GM21717 (cell line): ENCODE data around the gene LY6G6C.

ENCODE experiments used
- ATAC-seq: cut with Tn5 transposase; IDR thresholded peaks from one replicate; pipeline ENCODE4 v1.9.1; 2021; ENCODE audit warnings: mild to moderate bottlenecking, moderate library complexity; ENCODE audit not compliant: unreplicated experiment

Gene LY6G6C, protein sequence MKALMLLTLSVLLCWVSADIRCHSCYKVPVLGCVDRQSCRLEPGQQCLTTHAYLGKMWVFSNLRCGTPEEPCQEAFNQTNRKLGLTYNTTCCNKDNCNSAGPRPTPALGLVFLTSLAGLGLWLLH

DNA sequence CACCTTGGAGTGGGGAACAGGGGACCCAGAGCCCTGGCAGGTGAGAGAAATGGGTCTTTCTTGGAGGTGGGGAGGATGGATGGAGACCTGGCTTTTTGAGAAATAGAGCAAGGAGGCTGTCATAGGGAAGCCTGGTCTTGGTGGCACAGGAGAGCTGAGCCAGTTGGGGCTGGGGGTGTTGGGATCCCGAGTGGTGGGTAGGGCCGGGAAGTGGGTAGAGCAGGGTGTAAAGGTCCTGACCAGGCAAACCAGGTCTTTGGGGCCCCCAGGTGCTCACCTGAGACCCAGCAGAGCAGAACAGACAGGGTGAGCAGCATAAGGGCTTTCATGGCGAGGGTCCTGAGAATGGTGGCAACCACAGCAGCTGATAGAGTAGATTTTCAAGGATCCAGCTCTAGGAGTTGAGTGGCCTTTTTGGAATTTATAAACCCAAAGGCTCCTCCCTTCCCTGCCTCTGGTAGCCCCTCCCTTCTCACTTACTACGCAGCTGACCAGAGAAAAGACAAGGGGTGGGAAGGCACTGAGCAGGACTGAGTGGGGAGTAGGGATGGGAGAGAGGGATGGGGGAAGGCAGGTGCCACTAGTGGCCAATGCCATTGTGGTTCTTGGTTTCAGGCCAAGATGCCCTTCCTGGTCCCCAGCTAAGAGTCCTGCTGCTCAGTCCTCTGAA is at the start of gene LY6G6C:
Gene LY6G6C (minus strand): TSS at position 396 of the 670 bp plus-strand sequence. CDS start 67 bp downstream, at position 329.
- no peak for ATAC-seq

DNA sequence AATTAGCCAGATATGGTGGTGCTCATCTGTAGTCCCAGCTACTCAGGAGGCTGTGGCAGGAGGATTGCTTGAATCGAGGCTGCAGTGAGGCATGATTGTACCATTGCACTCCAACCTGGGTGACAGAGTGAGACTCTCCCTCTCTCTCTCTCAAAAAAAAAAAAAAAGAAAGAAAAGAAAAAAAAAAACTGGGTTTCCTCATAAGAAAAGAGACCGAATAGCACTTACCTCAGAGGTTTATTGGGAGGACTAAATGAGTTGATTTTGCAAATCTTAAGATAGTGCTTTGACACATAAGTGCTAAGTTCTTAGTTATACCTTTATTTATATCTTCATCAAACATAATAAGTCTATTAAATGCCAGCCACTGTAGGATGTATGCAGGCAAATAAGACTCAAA is 49.3 kb upstream of the LY6G6C start:
- ATAC-seq = no peak

DNA sequence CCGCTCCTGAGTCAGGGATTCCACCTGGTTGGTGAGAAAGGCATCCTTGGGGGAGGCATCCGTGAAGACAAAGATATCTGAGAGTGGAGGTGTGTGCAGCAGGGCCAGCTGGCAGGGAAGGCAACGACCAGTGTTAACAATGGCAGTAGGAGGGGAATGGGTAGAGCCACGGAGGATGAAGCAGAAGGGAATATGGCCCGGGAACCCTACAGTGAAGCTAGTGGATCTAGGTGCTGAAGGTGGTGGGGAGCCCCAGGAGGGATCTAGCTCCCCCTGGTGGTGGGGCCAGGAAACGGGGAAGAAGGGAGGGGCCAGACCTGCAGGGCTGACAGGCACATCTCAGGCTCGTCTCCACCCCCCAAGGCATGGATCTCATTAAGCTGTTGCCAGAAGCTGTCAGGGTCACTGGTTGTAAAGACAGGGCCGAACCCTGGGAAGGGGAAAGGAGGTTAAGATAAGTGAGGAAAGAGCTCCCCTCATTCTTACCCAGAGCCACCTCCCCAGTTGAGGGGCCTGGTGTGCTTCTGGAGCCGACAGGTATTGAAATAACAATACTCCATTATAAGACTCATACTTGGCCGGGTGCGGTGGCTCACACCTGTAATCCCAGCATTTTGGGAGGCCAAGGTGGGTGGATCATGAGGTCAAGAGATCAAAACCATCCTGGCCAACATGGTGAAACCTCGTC is 48.3 kb upstream of the LY6G6C start:
- ATAC-seq = no peak

DNA sequence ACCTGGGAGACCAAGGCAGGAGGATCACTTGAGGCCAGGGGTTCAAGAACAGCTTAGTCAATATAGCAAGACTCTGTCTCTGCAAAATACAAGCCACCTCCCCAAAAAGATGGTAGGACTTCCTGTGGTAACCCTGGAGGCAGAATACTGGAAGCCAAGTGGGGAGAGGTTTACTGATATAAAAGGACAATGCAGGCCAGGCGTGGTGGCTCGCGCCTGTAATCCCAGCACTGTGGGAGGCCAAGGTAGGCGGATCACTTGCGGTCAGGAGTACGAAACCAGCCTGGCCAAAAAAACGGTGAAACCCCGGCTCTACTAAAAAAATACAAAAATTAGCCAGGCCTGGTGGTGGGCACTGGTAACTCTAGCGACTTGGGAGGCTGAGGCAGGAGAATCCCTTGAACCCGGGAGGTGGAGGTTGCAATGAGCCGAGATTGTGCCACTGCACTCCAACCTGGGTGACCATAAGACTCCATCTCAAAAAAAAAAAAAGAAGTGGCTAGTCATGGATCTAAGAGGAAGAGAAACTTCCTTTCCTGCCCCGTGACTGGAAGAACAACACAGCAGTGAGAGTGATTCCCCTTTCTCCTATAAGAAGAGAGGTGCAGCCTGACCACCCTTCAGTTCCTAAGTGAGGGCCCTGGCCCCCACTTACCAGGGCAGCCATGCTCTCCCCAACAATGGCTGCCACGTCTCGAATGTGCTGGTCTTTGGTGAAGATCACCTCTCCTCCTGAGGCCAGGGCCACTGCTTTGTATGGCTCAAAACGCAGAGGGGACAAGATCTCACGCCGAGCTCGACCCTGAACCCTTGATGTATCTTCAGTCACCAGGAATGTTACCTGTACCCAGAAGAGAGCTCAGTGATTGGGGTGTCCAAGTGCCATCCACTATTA is 47.1 kb upstream of the LY6G6C start:
- ATAC-seq = no peak

DNA sequence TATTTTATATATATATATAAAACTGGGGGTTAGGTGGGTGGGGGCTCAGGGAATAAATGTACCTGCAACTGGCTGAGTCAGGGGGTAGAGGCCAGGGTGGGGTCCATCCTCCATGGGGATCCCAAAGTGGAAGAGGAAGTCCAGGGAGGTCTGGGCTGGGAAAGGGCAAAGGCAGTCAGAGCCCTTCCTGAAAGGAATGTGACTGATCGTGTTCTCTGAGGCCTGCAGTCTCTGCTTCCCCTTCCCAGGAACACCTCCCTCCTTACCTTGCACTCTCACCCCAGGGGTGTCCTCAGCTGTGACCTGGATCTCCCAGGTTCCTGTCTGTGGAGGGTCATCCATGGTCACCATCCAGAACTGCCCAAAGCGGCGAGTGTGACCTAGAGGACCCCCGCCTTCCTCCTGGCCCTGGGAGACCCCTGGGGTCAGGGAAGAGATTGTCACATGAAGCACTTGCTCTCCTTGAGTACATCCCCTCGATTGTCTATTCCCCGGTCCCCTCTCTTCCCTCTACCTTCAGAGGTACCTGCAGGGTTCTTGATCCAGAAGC is 45.6 kb upstream of the LY6G6C start:
- ATAC-seq = no peak

DNA sequence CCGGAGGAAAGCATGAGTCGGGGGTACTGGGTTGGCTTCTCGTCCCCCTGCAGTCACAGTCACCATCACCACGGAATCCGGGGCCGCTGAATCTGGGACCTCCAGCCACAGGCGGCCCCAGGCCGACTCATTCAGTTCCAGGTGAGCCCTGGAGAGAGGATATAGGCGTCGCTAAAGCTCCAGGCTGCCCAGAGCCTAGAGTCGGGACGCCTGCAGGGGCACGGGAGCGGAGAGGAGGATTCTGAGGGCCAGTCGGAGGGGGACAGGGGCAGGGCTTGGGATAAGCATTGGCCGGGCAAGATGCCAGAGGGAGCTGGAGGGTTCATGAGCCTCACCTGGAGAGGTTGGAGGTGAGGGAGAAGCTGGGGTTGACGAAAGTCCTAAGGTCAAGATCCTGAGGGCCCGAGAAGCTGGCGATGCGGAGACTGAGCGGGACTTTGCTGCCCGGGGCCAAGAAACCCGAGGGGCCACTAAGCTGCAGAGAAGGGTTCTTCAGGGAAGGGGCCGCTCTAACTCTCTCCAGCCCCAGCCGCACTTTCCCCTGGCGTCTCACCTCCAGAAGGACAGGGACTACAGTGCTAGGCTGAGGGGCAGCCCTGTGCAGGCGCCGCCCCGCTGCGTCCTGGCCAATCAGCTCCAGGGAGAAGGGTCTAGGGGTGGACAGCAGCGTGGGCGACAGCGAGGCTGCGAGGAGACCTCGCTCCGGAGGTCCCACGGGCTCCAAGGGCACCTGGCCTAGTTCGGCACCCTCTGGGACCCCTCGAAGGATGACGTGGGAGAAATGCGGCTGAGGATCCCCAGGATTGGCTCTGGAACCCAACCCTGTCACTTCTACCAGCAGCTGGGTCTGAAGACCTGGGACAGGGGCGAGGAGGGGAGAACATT is 44.6 kb upstream of the LY6G6C start:
- no peak for ATAC-seq

DNA sequence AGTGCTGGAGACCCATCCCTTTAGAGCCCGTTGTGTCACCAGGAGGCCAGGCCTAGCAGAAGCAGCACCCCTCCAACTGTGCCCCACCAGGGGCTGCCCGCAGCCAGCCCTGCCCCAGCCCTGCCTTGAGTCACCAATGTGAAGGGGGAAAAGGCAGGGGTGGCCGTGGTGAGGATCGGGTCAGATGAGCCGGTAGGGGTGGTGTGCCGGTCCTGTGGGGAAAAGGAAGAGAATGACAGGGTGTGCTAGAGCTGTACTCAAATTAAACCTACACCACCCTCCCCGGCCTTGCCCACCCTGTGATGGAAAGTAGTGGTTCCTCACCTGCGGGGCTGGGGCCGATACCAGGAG is 44.0 kb upstream of the LY6G6C start:
- ATAC-seq = no peak

DNA sequence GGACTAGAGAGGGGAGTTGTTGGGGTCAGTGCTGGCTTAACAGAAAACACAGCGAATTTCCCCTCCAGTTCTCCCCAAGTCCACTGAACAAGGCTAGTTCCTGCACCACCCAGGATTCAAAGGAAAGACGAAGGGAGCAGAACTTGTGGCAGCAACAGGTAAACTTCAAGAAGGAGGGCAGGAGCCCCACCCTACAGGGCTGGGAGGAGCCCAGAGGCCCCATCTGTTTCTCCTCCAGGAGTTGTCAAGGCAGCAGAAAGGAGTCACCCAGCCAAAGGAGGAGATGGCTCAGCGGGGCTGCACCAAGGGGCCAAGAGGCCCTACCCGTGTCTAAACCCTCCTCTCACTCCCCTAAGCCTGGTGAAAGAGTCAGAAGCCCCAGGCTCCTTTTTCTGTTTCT is 42.7 kb upstream of the LY6G6C start:
- ATAC-seq = no peak

DNA sequence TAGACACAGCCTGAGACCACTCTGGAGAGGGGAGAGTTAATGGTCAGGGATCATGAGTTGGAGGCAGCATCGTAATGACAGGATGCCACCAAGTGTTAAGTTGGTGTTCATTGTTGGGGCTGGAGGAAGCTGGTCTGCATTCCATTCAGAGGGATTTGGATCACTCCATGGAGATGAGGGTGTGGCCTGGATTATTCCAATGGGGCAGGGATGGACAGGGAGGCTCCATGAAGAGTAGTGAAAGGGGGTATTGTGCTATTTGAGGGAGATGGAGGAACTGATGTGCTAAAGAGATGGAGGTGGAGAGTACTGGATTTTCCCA is 42.0 kb upstream of the LY6G6C start:
- no peak for ATAC-seq

DNA sequence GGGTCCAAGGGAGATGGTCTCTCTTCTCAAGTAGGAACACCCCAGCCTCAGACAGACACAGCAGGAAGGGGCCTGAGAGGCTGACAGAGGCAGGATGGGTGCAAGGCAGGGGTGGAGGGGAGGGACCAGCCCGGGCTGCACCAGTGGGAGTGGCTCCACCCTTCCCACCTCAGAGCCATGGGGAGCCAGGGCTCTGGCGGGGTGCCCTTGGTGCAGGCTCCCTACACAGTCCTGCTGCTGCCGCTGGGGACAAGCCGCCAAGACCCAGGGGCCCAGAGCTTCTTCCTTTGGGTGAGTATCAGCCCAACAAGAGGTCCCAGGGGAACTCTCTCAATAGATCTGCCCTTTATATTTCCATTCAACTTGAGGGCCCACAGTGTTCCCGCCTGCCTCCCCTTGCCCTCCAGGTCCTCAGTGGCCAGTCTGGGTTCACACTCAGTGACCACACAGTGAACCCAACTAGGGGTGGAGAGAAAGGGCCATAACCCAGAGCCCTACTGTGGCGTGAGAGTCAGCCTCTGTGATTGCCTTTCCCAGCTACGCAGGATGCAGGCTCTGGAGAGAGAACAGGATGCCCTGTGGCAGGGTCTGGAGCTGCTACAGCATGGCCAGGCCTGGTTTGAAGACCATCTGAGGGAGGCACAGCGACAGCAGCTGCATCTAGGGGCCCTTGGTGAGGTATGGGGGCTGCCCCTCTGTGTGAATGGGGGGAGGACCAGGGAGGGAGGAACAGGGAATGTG is 41.5 kb upstream of the LY6G6C start:
- ATAC-seq = no peak

DNA sequence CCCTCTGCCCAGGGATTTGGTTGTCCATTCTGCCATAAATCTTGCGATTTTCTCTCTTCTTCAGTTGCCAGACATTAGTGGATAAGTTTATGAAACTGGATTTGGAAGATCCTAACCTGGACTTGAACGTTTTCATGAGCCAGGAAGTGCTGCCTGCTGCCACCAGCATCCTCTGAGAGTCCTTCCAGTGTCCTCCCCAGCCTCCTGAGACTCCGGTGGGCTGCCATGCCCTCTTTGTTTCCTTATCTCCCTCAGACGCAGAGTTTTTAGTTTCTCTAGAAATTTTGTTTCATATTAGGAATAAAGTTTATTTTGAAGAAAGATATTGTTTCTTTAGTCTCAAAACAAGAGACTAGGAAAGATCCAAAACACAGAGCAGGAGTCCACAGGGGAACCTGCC is 40.8 kb upstream of the LY6G6C start, which contains the start of gene SAPCD1:
Gene SAPCD1 (plus strand): TSS at position 301 of the 400 bp plus-strand sequence. CDS start 399 bp downstream, outside the sequence.
- no peak for ATAC-seq

DNA sequence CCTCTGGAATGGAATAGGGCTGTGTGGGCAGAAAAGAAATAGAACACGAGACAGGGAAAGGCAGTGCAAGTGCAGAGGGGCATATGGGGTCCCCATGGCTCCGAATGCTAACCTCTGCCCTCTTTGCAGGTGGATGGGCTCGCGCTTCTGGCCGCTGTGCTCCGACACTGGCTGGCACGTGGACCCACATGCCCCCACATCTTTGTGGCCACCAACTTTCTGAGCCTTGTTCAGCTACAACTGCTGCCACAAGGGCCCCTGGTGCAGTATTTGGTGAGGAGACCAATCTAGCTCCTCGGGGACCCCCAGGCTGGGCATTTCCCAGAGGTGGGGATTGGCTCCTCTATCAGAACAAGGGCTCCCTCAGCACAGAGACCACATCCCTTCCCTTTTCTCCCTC is 39.8 kb upstream of the LY6G6C start:
- ATAC-seq = no peak

DNA sequence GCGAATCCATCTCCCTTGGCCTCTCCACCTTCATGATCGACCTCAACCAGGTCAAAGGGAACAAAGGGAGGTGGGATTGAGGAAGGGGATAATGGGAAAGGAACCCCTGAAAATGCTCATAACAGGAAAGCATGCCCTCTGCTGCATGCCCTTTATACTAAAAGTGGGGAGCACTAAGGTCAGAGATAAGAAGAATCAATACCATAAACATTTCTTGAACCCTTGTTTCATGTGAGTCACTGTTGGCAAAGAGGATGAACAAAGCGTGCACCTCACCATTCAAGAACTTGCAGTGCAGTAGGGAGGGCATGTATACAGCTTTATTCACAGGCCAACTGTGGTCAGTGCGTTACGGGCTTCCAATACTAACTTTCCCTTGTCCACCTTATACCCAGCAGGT is 39.2 kb upstream of the LY6G6C start:
- ATAC-seq = no peak

DNA sequence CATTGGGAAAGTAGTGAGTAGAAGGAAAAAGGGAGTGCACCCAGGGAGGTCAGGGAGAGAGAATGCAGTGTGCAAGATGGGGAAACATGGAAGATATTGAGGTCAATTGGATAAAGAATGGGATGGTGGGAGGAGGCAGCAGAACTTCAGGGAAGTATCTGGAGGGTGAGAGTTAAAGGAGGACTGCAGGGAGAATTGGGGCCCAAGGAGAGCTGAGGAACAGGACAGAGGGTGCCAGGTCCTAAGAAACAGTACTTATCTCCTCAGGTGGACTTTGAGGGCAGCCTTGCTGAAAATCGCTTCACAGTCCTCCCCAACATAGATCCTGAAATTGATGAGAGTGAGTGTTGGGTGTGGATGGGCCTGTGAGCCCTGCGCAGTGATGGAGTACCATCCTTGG is 36.7 kb upstream of the LY6G6C start:
- ATAC-seq = no peak

DNA sequence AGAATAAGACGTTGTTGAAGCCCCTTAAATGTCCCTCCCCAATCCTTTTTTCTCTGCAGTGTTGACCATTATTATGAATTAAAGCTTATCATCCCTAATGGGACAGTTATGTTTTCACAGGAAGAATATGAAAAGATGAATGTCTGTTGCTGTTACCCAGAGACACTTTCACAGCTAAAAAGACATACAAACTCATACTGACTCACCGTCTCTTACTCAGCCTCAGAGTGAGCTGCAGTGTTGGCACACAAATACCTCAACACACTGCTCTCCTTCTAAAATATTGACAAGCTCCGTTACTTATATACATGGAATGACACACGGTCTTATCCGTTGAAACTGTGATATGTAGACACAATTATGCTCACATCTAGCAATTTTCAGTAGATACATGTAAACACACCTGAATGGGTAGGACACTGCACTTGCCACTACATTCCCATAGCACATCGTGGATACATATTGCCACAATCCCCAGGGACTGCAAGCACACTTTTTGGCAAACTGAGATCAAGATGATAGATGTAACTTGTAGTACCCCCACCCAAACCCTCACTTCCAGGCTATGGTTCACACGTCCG is 31.3 kb upstream of the LY6G6C start:
- ATAC-seq = no peak

DNA sequence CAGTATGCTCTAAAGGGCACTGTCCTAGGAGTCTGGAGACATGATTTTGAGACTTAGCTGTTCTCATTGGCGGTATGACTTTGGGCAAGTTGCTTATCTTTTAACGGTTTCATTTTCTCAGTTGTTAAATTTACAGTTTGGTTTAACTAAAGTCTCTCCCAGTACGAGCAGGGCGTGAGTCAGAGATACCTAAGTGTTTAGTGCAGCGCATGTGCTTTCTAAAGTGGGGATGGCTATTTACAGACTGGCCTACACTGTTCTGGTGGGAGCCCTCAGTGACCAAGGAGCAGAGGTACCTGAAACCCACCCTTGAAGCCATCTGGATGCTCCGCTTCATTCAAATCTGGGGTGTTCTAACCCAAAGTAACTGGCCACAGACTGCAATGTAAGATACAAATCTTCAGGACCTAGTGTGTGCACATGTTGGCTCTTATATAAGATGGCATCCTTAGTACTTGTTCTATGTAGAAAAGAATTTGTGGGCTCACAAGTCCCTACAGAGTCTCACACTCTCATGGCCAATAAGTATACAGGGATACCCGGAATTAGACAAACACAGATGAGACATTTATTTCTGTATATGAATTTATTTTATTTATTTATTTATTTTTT is 29.0 kb upstream of the LY6G6C start:
- ATAC-seq = no peak

DNA sequence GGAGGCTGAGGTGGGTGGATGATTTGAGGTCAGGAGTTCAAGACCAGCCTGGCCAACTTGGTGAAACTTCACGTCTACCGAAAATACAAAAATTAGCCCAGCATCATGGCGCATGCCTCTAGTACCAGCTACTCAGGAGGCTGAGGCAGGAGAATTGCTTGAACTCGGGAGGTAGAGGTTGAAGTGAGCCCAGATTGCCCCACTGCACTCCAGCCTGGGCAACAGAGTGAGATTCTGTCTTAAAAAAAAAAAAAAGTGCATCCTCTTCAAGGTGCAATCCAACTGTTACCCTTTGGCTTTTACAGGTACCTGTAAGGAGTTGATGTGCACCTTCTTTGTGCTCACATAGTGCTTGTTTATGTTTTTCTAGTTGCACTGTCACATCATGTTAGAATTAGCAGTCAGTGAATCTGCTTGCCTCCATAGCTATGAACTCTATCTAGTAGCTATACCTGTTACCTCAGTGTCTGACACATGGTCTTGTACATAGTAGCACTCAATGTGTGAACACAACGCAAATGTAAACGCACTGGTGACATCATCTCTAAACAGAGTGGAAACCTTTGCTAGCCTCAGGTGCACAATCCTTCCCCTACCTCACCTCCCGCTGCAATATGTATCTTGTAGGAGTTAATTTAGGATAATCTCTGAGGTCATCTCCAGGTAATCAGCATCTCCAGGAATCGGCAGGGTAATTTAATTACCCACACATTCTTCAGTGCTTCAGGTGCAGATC is 27.9 kb upstream of the LY6G6C start:
- ATAC-seq = no peak

DNA sequence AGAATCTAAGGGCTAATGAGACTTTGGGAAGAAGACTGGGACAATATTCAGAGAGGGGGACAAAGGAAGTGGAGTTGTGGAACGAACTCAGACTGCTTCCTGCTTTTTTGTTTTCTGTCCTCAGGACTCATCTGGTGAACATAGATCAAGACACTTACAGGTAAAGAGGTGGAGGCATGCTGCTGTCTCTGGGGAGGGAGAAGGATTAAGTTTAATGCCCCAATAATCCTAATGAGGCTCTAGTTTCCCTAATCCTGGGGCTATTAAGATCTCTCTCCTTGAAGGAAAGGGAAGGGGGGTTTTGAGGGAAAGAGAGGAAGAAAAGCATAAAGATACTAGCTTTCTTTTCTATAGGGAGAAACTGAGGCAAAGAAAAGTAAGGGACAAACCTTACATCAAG is 22.9 kb upstream of the LY6G6C start:
- ATAC-seq = no peak
